Inferior parietal cortex (tissue), 1 donor: ENCODE data around the gene NOTCH1.
"Not testable (repeated sequence)": the region's sequence is repeated elsewhere in the genome, so short reads cannot be mapped to it uniquely, and the experiment has no call there.

Source experiments
- DNase-seq: peaks from one replicate; pipeline ENCODE4 v3.0.0-alpha.2; 2016; ENCODE audit errors: extremely low spot score

NOTCH1 gene

DNA sequence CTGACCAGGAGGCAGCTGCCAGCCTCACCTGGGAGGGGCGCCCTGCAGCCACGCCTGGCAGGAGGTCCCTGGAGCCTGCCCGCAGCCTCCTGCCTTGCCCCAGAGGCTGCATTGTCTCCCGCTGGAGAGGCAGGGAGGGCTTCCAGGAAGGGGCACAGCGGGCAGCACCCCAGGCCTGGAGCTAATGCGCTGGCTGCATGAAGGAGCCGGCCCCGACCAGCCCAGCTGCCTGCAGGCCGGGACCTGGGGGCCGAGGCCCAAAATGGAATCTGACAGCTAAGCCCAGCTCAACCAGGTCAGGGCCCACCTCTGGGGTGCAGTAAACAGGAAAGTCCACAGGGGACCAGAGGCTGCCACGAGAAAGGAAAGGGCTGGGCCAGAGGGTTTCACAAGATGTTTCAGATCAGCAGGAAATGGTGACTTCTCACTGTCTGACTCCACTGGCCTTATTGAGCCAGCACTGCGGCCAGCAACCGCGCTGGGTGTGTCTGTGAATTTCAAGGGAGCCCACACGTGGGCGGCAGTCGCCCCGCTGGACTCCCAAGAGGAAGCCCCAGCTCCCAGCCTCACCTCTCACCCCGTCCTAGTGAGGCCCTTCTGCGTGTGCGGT lies 18.6 kb upstream of the NOTCH1 start:
- DNase-seq = no peak

GRCh38 chr9:136563646-136564325 lies 17.9 kb upstream of the NOTCH1 start:
- DNase-seq = no peak

GRCh38 chr9:136562746-136563495 lies 17.1 kb upstream of the NOTCH1 start:
- no peak for DNase-seq

DNA sequence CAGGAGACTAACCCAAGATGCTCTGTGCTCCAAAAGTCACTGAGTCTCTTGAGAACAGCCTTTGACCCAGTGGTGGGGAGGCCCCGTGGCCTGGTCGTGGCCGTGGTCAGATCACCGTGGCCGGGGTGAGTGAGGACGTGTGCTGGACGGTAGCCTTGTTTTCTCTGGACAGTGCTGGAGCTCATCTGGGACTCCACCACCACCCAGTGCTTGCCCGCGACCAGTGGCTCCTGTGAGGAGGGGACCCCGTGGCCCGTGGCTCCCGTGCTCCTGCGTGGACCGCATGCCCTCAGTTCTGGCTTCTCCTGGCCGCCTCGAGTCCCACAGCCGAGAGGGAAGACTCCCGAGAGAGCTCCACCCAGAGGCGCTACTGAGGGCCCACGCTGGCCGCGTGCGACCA lies 15.9 kb upstream of the NOTCH1 start:
- DNase-seq = no peak

GRCh38 chr9:136560586-136560985 lies 14.7 kb upstream of the NOTCH1 start:
- no peak for DNase-seq

DNA sequence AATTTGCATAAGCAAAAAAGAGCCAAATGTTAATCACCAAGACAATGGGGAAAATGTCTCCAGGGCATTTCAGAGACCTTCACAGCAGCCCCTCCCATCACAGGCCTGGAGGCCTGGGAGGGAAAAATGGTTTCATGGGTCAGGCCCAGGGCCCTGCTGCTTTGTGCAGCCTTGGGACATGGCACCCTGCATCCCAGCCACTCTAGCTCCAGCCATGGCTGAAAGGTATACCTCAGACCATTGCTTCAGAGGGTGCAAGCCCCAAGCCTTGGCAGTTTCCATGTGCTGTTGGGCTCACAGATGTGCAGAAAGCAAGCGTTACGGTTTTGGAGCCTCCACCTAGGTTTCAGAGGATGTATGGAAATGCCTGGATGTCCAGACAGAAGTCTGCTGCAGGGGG lies 13.5 kb upstream of the NOTCH1 start:
- DNase-seq = not testable (repeated sequence)

DNA sequence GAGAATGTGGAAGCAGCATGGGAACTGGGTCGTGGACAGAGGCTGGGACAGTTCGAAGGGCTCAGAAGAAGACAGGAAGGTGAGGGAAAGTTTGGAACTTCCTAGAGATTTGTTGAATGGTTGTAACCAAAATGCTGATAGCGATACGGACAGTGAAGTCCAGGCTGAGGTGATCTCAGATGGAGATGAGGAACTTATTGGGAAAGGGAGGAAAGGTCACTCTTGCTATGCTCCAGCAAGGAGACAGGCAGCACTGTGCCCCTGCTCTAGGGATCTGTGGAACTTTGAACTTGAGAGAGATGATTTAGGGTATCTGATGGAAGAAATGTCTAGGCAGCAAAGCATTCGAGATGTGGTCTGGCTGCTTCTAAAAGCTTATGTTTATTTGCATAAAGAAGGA lies 13.0 kb upstream of the NOTCH1 start:
- not testable (repeated sequence) for DNase-seq

DNA sequence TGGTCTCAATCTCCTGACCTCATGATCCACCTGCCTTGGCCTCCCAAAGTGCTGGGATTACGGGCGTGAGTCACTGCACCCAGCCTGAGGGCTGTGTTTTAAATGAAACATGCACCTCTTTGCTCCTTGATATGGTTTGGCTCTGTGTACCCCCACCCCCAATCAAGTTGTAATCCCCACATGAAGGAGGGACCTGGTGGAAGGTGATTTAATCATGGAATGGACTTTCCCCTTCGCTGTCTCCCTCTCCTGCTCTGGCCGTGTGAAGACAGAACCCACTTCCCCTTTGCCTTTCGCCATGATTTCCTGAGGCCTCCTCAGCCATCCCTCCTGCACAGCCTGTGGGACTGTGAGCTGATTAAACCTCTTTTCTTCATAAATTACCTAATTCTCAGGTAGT lies 12.5 kb upstream of the NOTCH1 start:
- DNase-seq = no peak

DNA sequence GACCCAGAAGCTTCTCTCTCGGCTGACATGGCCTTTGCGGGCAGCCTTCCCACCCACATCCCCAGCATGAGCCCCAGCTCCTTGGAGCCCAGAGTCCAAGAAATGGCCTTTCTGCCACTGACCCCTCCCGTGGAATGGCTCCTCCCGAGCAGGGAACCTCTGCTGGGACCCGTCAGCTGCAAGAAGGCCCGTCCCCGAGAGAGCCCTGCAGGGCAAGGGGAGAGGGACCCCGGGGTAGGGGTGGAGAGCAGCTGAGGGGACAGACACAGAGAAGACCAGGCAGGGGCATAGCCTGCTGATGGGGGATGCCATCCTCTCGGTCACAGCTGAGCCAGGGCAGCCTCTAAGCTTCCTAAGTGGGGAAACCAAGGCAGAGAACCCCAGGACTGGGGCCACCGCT lies 11.2 kb upstream of the NOTCH1 start:
- no peak for DNase-seq

- DNase-seq = no peak
Observed at GRCh38 chr9:136556166-136556565, 10.3 kb upstream of the NOTCH1 start.

GRCh38 chr9:136554870-136555269 lies 9.0 kb upstream of the NOTCH1 start:
- DNase-seq = no peak

GRCh38 chr9:136553581-136553980 lies 7.7 kb upstream of the NOTCH1 start:
- DNase-seq = no peak

- peak; percentile 43 for DNase-seq
Observed at GRCh38 chr9:136552117-136552703, 6.4 kb upstream of the NOTCH1 start.

DNA sequence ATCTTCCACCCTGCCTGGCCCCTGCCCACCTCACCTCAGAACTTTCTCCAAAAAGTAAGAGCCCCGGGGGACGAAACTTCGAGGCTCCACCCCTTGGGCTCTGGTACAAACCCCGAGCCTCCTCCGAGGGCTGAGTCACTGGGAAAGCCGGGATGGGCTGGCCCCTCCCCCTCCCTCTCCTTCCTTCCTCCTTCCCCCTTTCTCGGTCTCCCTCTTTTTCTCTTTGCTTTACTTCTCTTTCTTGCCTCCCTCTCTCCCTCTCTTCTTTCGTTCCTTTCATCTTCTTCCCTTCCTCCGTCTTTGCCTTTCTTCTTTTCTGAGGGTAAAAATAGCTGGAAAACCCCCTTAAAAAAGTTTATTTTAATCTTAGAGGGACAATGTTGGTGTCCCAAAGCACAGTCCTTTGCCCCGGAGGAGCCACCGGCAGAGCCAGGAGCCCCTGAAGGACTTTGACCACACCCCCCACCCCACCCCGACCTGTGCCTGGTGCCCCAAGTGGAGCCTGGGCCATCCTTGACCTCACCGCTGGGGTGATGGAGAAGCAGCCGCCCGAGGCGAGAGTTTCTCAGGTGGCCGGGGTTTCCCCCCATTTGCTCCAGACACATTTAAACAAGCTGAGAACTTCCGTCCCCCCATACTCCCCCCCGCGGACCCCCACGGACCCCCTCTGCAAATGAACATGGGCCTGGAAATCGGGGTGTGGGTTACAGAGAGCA lies 5.7 kb upstream of the NOTCH1 start:
- DNase-seq = no peak

DNA sequence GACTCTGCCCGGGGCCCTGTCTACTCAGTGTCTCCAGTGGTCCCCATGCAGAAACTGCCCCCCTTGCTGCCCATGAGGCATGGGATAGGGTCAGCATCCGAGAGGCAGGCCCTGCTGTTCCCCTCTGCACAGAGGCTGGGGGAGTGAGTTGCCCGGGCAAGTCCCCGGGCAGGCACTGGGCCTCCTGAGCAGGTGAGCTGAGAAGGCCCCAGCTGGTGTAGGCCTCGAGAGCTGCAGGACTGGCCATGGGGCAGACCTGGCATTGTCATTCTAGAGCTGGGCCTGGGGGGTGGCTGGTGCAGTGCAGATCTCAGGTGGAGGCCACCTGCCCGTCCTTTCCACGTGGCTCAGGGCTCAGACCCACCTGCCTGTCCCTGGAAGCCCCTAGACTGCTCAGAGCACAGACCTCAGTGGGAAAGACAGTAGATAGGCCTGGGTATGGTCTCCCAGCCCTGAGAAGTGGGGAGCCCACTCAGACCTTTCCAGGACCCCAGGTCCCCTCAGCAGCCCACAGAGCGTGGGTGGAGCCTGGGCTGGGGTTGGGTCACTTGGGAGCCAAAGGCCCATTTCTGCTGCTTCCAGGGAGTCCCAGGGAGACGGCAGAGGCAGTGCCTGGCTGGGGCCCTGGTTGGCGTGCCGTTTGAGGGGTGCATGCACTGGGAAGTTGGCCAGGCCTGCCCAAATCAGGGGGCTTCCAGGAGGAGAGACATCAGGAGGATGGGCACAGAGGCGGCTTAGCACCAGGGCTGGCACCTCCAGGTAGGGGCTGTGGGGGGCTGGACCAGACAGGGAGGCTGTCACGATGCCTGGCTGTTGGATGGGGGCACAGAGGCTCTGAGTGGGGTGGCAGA lies 4.8 kb upstream of the NOTCH1 start:
- no peak for DNase-seq

DNA sequence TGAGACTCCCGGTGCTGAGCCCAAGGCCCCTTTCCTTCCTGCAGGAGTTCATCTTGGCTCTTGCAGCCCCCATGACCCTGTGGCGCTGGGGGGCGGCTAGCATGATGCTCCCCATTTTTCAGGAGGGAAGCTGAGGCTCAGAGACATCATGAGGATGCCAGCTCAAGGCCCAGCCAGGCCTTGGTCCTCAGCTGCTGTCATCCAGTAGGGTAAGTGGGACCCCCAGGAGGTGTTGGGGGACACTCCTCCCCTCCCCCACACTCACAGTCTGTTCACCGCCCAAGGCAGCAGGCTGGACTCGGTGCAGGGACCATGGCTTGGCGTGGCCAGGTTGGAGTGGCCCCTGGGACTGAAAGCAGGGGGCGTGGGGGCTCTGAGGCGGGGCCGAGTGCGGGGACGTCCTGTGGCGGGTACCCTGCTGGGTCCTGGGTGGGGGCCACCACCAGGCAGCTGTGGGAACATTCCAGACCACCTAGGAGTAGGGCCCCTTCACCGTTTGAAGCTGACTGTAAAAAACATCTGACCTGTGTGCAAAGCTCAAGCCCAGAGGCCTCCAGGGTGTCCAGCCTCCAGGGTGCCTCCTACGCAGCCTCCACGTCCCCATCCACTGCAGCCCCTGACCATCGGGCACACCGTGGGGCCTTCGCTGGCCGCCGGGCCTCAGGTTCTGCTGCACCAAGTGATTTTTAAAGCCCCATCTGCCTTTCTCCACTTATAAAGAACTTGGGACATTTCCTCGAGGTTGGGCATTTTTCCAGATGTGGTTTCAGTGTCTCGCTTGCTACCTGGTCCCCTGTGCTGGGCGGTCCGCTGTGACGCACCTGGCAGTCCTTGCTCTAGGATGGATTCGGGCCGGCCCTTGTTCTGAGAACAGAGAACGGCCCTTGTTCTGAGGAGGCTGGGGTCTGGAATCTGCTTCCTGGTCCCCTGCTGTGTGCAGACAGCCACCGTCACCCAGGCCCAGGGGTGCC lies 3.4 kb upstream of the NOTCH1 start:
- DNase-seq = no peak

DNA sequence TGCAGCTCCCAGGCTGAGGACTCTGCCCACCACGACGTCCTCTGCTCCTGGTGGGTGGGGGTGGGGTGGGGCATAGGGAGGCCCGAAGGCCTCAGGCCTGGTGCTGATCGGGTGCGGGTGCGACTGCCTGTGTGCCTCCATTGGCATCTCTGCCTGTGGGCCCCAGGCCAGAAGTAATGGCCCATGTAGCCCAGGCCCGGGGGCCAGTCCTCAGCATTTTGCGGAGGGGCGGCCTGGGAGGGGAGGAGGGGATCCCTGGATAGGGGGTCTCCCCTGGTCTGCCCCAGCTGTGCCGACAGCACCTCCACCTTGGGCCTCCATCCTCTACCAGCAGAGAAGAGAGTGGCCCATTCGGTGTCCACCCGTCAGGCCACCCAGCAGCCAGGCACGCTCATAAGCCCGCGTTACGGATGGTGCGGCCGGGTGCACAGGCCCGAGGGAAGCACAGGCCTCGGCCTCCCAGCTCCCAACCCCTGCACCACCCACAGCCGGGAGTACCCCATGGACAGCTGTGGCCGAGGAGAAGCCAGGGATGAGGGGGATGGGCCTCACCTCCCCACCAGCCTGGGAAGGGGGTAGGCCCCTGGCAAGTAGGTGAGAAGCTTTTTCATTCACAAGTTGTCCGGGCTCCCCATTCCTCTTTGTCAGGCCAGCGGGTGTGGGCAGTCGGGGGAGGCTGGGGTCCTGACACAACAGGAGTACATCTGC lies 1.8 kb upstream of the NOTCH1 start:
- DNase-seq = no peak

DNA sequence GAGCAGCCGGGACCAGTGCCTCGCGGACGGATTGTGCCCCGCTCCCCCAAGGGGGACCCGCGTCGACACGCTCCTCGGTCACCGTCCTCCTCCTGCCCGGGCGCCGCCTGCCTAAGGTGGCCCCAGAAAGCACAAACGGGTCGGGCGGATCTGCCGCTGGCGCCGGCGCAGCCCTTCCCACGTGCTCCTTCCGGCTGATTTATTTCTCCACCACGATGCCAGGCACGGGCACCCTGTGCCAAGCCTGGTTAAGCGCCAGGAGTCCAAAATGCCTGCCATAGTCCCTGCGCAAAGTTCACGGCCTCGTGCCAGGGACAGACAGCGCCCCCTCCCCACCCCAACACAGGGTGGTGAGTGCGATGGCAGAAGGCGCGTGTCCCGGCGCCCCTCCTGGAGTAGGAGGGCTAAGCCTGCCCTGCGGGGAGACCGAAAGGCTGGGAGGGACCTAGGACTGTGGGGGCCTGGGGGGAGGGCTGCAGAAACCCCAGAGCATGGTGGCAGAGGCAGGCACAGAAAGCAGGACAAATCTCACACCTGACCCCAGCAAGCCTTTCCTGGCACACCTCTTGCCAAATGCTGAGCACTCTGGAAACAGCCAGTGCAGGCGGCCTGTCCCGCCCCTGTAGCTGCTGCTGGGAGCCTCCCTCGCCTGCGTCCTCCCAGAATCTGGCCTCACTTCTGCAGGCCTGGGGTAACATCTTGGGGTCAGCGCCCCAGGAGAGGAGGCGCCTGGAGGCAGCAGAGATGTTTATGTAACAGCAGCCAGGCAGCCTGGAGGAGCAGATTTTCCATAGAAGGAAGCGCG lies 1.1 kb upstream of the NOTCH1 start:
- DNase-seq = peak; percentile 28

DNA sequence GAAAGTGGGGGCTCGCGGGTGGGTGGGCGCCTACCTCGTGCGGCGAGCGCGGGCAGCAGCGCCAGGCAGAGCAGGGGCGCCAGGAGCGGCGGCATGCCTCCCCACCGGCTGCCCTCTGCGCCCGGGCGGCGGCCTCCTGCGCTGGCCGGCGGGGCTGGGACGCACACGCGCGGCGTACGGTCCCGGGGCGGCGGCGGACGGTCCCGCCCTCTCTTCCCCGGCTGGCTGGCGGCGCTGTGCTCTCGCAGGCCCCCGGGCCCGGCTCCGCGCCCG lies 220 bp downstream of the NOTCH1 start:
- no peak for DNase-seq
